Keratinocyte (primary cell): ENCODE results near the gene GLE1. TPM values are rescaled to one million over a fixed set of nuclear protein-coding genes. Genes with fewer than 3 reads are reported as not detected.
A peak's percentile ranks its signal among the peaks of the same experiment; 100 is the strongest.

Experiments
- DNase-seq: peaks from one replicate; pipeline ENCODE4 v3.0.0-alpha.2; 2011; ENCODE audit warnings: low read depth, missing footprints, low spot score
- FAIRE-seq: peaks from 2 replicates; lab custom pipeline; 2011; peaks lifted over from hg19 to GRCh38; lab: Jason Lieb, UNC
- H2AFZ ChIP-seq: 2 replicates; pipeline ENCODE4 v1.6.0; 2012; ENCODE audit warnings: low read length, control low read depth, inconsistent platforms; ENCODE audit not compliant: control insufficient read depth
- H3K27ac ChIP-seq: 2 replicates; pipeline ENCODE4 v1.5.1; 2011; ENCODE audit warnings: low read length; ENCODE audit not compliant: control insufficient read depth, insufficient read depth
- H3K27me3 ChIP-seq: 3 replicates; pipeline ENCODE4 v1.6.0; 2011; ENCODE audit warnings: low read length; ENCODE audit not compliant: control insufficient read depth, insufficient read depth; ENCODE audit errors: extremely low read depth
- H3K36me3 ChIP-seq, 2 experiments: 2 replicates in 1 of 2; 3 replicates in 1 of 2; pipeline ENCODE4 v1.5.1; 2011; ENCODE audit warnings: low read length in 2 of 2, mild to moderate bottlenecking in 1 of 2; ENCODE audit not compliant: control insufficient read depth in 2 of 2, insufficient read depth in 2 of 2; ENCODE audit errors: extremely low read depth in 1 of 2
- H3K4me1 ChIP-seq: 3 replicates; pipeline ENCODE4 v1.5.1; 2011; ENCODE audit warnings: low read length; ENCODE audit not compliant: control insufficient read depth, insufficient read depth; ENCODE audit errors: extremely low read depth
- H3K4me2 ChIP-seq: 3 replicates; pipeline ENCODE4 v1.6.0; 2011; ENCODE audit warnings: low read depth, low read length; ENCODE audit not compliant: control insufficient read depth, insufficient read depth; ENCODE audit errors: extremely low read depth
- H3K4me3 ChIP-seq, 3 experiments: fragments of 200-600 bp in 1 of 3; sonication (generic) in 1 of 3; 2 replicates in 2 of 3; 3 replicates in 1 of 3; pipeline ENCODE4 v1.5.1; 2011 to 2016; ENCODE audit warnings: low read length in 3 of 3, mild to moderate bottlenecking in 3 of 3, control low read depth in 2 of 3, inconsistent platforms in 1 of 3, low read depth in 1 of 3, mixed read lengths in 1 of 3, mixed run types in 1 of 3, moderate library complexity in 1 of 3; ENCODE audit not compliant: control insufficient read depth in 2 of 3, insufficient read depth in 2 of 3; ENCODE audit errors: extremely low read depth in 1 of 3
- H3K79me2 ChIP-seq: 2 replicates; pipeline ENCODE4 v1.6.0; 2012; ENCODE audit warnings: low read length; ENCODE audit not compliant: control insufficient read depth, insufficient read depth
- H3K9ac ChIP-seq: 3 replicates; pipeline ENCODE4 v1.6.0; 2011; ENCODE audit warnings: low read length; ENCODE audit not compliant: control insufficient read depth, insufficient read depth; ENCODE audit errors: extremely low read depth
- H3K9me1 ChIP-seq: 3 replicates; pipeline ENCODE4 v1.6.0; 2011; ENCODE audit warnings: low read length; ENCODE audit not compliant: control insufficient read depth, insufficient read depth; ENCODE audit errors: extremely low read depth
- H3K9me3 ChIP-seq: 2 replicates; pipeline ENCODE4 v1.5.1; 2012; ENCODE audit warnings: low read depth, low read length; ENCODE audit not compliant: control insufficient read depth
- H4K20me1 ChIP-seq: 3 replicates; pipeline ENCODE4 v1.6.0; 2011; ENCODE audit warnings: low read length; ENCODE audit not compliant: control insufficient read depth, insufficient read depth; ENCODE audit errors: extremely low read depth
- CTCF ChIP-seq, 3 experiments: IDR thresholded peaks in 1 of 3; conservative IDR thresholded peaks in 1 of 3; optimal IDR thresholded peaks in 1 of 3; 2 replicates in 2 of 3; 3 replicates in 1 of 3; pipeline versions ENCODE3 to v1.5.1; 2011; ENCODE audit warnings: low read length in 3 of 3, mild to moderate bottlenecking in 3 of 3, moderate library complexity in 2 of 3, control low read depth in 1 of 3, inconsistent platforms in 1 of 3; ENCODE audit not compliant: insufficient read depth in 2 of 3; ENCODE audit errors: extremely low read depth in 1 of 3
- EZH2 ChIP-seq: IDR thresholded peaks from one replicate; pipeline ENCODE4 v1.6.1; 2012; ENCODE audit warnings: inconsistent platforms, mild to moderate bottlenecking, low read length, moderate library complexity
- dilution Hi-C: fragments of 300-500 bp; cut with MboI; formaldehyde crosslinking; loops from one replicate; pipeline ENCODE4 v1.7.0; 2020; ENCODE audit warnings: low sequenced_read_pairs; ENCODE audit not compliant: extremely low pct_ligation_motif_present
- polyA plus RNA-seq, 5 experiments: library from polyadenylated mRNA; depleted of rRNA in 3 of 5; stranded (reverse) in 3 of 5; stranded (forward) in 1 of 5; unstranded in 1 of 5; fragments of >200 nt; gene quantifications; 1 replicate in 1 of 5; 2 replicates in 3 of 5; 3 replicates in 1 of 5; pipeline versions ENCODE4 v1.2.1 to v1.2.3, GENCODE V29; 2011 to 2012; ENCODE audit warnings: missing spikeins in 2 of 5, low read depth in 1 of 5, low replicate concordance in 1 of 5

The GLE1 gene
- polyA plus RNA-seq, 1 donor (not counting 4 experiments of a cell fraction or from before 2014, with no cell fraction given): 28.3 TPM

GRCh38 chr9:128551657-128552152, 47.2 kb downstream of the GLE1 start:
- Histone ChIP-seq H3K4me3 (peak overlapping the region; percentile 69 to 90 (median 82)), H3K79me2 (peaks cover 40% of the 10 kb centered on the region), H3K27ac (peak overlapping the region; percentile 61), H3K36me3 (no peaks in the 10 kb centered on the region), H2AFZ (peak overlapping the region; percentile 84), H3K9me1 (no peaks in the 10 kb centered on the region), H3K9me3 (no peaks in the 10 kb centered on the region), H3K27me3 (no peaks in the 10 kb centered on the region), H3K4me2 (peak overlapping the region; percentile 94), H4K20me1 (peaks cover 11% of the 10 kb centered on the region), H3K4me1 (peaks cover 43% of the 10 kb centered on the region), H3K9ac (peak overlapping the region; percentile 69)
- dilution Hi-C loops: no loop called here
- no peak for TF ChIP-seq EZH2
- TF ChIP-seq CTCF (optimal IDR thresholded peaks at IDR 0.05 in 1 of 3, IDR thresholded peaks at IDR 0.05 in 1 of 3, conservative IDR thresholded peaks at IDR 0.05 in 1 of 3; ENCODE audit: extremely low read depth in 1 of 3, insufficient read depth in 2 of 3, low read length in 3 of 3): no peak
- FAIRE-seq: no peak
- no peak for DNase-seq

DNA sequence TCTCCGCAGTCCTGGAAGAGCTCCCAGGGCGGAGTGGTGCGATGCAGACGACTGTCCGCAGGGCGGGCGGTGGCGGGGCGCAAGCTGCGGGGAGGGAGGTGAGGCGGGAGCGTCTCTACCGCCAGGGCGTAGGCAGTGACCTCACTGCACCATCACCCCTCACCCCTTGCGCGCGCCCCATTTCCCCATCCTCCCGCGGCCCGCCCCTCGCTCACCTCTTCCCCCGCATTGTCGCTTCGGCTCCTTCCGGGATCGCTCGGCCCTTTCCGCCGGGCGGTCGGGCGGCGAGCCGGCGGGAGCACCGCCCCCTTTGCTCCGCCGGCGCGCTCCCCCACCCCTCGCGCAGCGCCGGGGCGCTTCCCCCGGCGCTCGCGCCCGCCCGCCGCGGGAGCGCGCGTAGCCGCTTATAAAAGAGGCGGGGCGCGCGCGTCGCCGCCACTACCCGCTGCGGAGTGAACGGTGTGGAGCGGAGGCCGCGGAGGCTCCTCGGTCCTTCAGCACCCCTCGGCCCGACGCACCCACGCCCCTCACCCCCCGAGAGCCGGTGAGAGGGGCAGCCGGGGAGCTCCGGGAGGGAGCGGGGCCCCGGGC, 47.7 kb downstream of the GLE1 start, which contains the start of gene SPTAN1:
Gene SPTAN1 (plus strand): TSS at position 435 of the 591 bp plus-strand sequence. CDS start 14,154 bp downstream, outside the sequence.
- Histone ChIP-seq H3K4me3 (peak within 1 kb of the TSS; percentile 90 to 91 (median 91)), H3K4me2 (peak within 1 kb of the TSS; percentile 94), H4K20me1 (peaks cover 13% of the 10 kb centered on the region), H3K9me3 (no peaks in the 10 kb centered on the region), H3K4me1 (peaks cover 43% of the 10 kb centered on the region), H3K9ac (peak within 1 kb of the TSS; percentile 74), H2AFZ (peak within 1 kb of the TSS; percentile 84), H3K36me3 (no peaks in the 10 kb centered on the region), H3K79me2 (peaks cover 45% of the 10 kb centered on the region), H3K9me1 (no peaks in the 10 kb centered on the region), H3K27ac (peak within 1 kb of the TSS; percentile 72), H3K27me3 (no peaks in the 10 kb centered on the region)
- DNase-seq (no peak), FAIRE-seq (no peak)
- dilution Hi-C loops: no loop called here
- TF ChIP-seq CTCF (optimal IDR thresholded peaks at IDR 0.05 in 1 of 3, IDR thresholded peaks at IDR 0.05 in 1 of 3, conservative IDR thresholded peaks at IDR 0.05 in 1 of 3; ENCODE audit: extremely low read depth in 1 of 3, insufficient read depth in 2 of 3, low read length in 3 of 3) (no peak), EZH2 (no peak)
